Mesodermal cell (in vitro differentiated cells): Measurements from ENCODE around the gene FBLN2.

ENCODE experiments used
- H3K27ac ChIP-seq: 2 replicates; pipeline ENCODE4 v1.7.0; 2013; ENCODE audit warnings: mild to moderate bottlenecking, low read depth, low read length, moderate library complexity; ENCODE audit not compliant: severe bottlenecking
- H3K36me3 ChIP-seq: 2 replicates; pipeline ENCODE4 v1.7.1; 2013; ENCODE audit warnings: mild to moderate bottlenecking, low read length, moderate library complexity; ENCODE audit not compliant: control insufficient read depth, insufficient read depth
- H3K4me1 ChIP-seq: one replicate; pipeline ENCODE4 v1.7.1; 2013; ENCODE audit warnings: mild to moderate bottlenecking, low read length; ENCODE audit not compliant: insufficient read depth, control insufficient read depth, poor library complexity, severe bottlenecking
- H3K4me3 ChIP-seq: 2 replicates; pipeline ENCODE4 v1.7.0; 2013; ENCODE audit warnings: low read length, control low read depth, mild to moderate bottlenecking; ENCODE audit not compliant: insufficient read depth, poor library complexity, severe bottlenecking; ENCODE audit errors: extremely low read depth
- H3K9me3 ChIP-seq: 2 replicates; pipeline ENCODE4 v1.7.1; 2013; ENCODE audit warnings: mild to moderate bottlenecking, low read length, moderate library complexity; ENCODE audit not compliant: control insufficient read depth
- WGBS, 2 experiments: methylation state at CpG; one replicate each; pipeline ENCODE4 v1.1.5; 2013; ENCODE audit warnings: missing lambda C conversion rate in 2 of 2; ENCODE audit not compliant: insufficient coverage in 2 of 2; 5-methylcytosine and 5-hydroxymethylcytosine counted together

FBLN2 gene

GRCh38 chr3:13542142-13542541 lies 6.8 kb upstream of the FBLN2 start:
- peaks cover 16% of the 10 kb centered on the region for H3K9me3 ChIP-seq
- peaks cover 48% of the 10 kb centered on the region for H3K4me1 ChIP-seq
- WGBS, 2 experiments = 83 to 90% methylated on average over 1 to 2 of the region's 3 CpGs
- H3K27ac ChIP-seq = no peak overlapping the region
- no peak overlapping the region for H3K4me3 ChIP-seq
- no peaks in the 10 kb centered on the region for H3K36me3 ChIP-seq

- H3K27ac ChIP-seq = peak overlapping the region; percentile 58
- H3K4me3 ChIP-seq = no peak overlapping the region
- H3K36me3 ChIP-seq = no peaks in the 10 kb centered on the region
- WGBS, 2 experiments = 53% methylated on average over 3 to 4 of the region's 5 CpGs
- H3K9me3 ChIP-seq = peaks cover 16% of the 10 kb centered on the region
- peaks cover 57% of the 10 kb centered on the region for H3K4me1 ChIP-seq
Measured at GRCh38 chr3:13543253-13543652, 5.7 kb upstream of the FBLN2 start.

GRCh38 chr3:13544293-13544831 lies 4.6 kb upstream of the FBLN2 start:
- H3K4me3 ChIP-seq = no peak overlapping the region
- H3K4me1 ChIP-seq = peaks cover 57% of the 10 kb centered on the region
- 92 to 100% methylated on average over 3 of the region's 6 CpGs for WGBS, 2 experiments
- H3K36me3 ChIP-seq = no peaks in the 10 kb centered on the region
- peaks cover 16% of the 10 kb centered on the region for H3K9me3 ChIP-seq
- H3K27ac ChIP-seq = no peak overlapping the region

GRCh38 chr3:13544951-13545651 lies 3.8 kb upstream of the FBLN2 start:
- 79 to 96% methylated on average over 4 to 6 of the region's 9 CpGs for WGBS, 2 experiments
- peak overlapping the region; percentile 94 for H3K27ac ChIP-seq

GRCh38 chr3:13545952-13546454 lies 2.9 kb upstream of the FBLN2 start:
- Histone ChIP-seq H3K27ac (peak overlapping the region; percentile 94), H3K4me1 (peaks cover 60% of the 10 kb centered on the region), H3K9me3 (peaks cover 16% of the 10 kb centered on the region), H3K36me3 (no peaks in the 10 kb centered on the region), H3K4me3 (no peak overlapping the region)
- WGBS, 2 experiments = 80 to 81% methylated on average over 7 of the region's 9 CpGs

More at GRCh38 chr3:13544951-13545651, 3.8 kb upstream of the FBLN2 start:
- Histone ChIP-seq H3K9me3 (peaks cover 16% of the 10 kb centered on the region), H3K4me1 (peaks cover 54% of the 10 kb centered on the region), H3K4me3 (no peak overlapping the region), H3K36me3 (no peaks in the 10 kb centered on the region)

GRCh38 chr3:13546667-13547171 lies 2.2 kb upstream of the FBLN2 start:
- H3K27ac ChIP-seq = peak overlapping the region; percentile 94
- peaks cover 10% of the 10 kb centered on the region for H3K9me3 ChIP-seq
- WGBS, 2 experiments = 3 to 22% methylated on average over 7 to 9 of the region's 9 CpGs
- no peak overlapping the region for H3K4me3 ChIP-seq
- peaks cover 60% of the 10 kb centered on the region for H3K4me1 ChIP-seq
- no peaks in the 10 kb centered on the region for H3K36me3 ChIP-seq

- H3K4me3 ChIP-seq = no peak overlapping the region
- WGBS, 2 experiments = 66 to 76% methylated on average over 6 of the region's 10 CpGs
- H3K9me3 ChIP-seq = no peaks in the 10 kb centered on the region
- H3K4me1 ChIP-seq = peaks cover 60% of the 10 kb centered on the region
- H3K27ac ChIP-seq = peak overlapping the region; percentile 94
- no peaks in the 10 kb centered on the region for H3K36me3 ChIP-seq
Measured at GRCh38 chr3:13547591-13548371, 1.1 kb upstream of the FBLN2 start.

GRCh38 chr3:13549623-13550422 lies 898 bp downstream of the FBLN2 start:
- Histone ChIP-seq H3K36me3 (no peaks in the 10 kb centered on the region), H3K27ac (no peak overlapping the region), H3K4me1 (peaks cover 44% of the 10 kb centered on the region), H3K9me3 (no peaks in the 10 kb centered on the region), H3K4me3 (peak overlapping the region; percentile 46)
- WGBS, 2 experiments = 75 to 89% methylated on average over 14 to 15 of the region's 18 CpGs

GRCh38 chr3:13550423-13550690 lies 1.4 kb downstream of the FBLN2 start:
- WGBS, 2 experiments = 93 to 100% methylated on average over 2 of the region's 2 CpGs
- H3K36me3 ChIP-seq = no peaks in the 10 kb centered on the region
- H3K4me1 ChIP-seq = peaks cover 39% of the 10 kb centered on the region
- H3K4me3 ChIP-seq = no peak overlapping the region
- H3K27ac ChIP-seq = no peak overlapping the region
- no peaks in the 10 kb centered on the region for H3K9me3 ChIP-seq

- Histone ChIP-seq H3K4me1 (peaks cover 37% of the 10 kb centered on the region), H3K9me3 (no peaks in the 10 kb centered on the region), H3K27ac (no peak overlapping the region), H3K36me3 (no peaks in the 10 kb centered on the region), H3K4me3 (no peak overlapping the region)
- 93% methylated on average over 12 of the region's 13 CpGs for WGBS, 2 experiments
Measured at GRCh38 chr3:13550791-13551360, 2.0 kb downstream of the FBLN2 start.
